Middle frontal gyrus (tissue), 1 donor: ENCODE results near the gene FAM216B.
"Not testable (repeated sequence)": the region's sequence is repeated elsewhere in the genome, so short reads cannot be mapped to it uniquely, and the experiment has no call there.

Experiments used
- DNase-seq: peaks from one replicate; pipeline ENCODE4 v3.0.0-alpha.2; 2015; ENCODE audit warnings: low spot score; ENCODE audit errors: extremely low spot score

Gene FAM216B

DNA sequence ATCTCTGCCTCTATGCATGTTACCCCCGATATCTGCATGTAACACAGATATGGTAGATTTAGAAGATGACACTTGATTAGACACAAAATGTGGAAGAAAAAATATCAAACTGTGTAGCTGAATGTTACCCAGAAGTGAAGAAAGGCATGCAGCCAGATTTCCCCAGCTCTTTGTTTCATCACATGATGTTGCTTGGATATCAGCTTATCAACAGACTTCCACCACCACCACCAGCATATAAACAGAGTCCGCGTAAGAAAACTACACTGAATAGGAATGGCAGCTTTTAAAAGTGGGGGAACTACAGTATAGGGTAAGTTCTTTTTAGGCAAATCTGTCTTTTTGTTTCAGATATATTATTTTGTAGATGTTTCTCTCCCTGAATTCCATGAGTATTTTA lies at the start of gene FAM216B:
Gene FAM216B (plus strand): TSS at position 233 of the 400 bp plus-strand sequence. CDS start 2,484 bp downstream, outside the sequence.
- DNase-seq: no peak

DNA sequence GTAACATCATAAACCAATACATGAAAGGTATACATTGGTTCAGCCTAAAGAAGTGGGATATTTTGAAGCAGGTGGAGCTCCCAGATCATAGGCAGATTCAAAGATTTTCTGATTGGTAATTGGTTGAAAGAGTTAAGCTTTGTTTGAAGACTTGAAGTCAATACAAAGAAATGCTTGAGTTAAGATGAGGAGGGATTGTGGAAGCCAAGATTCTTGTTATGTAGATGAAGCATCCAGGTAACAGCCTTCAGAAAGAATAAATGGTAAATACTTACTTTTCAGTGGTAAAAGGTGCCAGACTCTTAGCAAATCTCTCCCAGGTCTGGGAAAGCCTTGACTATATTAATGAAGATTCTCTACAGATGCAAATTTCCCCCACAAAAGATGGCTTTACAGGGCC lies 49.3 kb upstream of the FAM216B start:
- DNase-seq: no peak

DNA sequence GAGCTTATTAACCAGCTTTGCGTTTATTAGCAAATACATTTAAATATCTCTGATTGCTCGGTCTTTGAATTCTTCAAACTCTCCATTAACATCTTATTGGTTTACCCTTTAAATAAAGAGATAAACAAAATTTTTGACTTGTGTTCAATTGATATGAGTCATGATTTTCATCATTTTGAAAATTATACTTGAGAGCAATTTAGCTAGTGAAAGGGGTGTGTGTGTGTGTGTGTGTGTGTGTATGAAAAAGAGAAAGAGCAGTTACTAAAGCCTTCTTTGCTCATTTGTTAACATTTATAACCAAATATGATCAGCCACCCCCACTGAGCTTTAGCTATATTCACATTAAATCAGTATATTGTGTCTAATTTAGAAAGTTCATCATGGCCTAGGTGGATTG lies 48.3 kb upstream of the FAM216B start:
- DNase-seq: no peak

DNA sequence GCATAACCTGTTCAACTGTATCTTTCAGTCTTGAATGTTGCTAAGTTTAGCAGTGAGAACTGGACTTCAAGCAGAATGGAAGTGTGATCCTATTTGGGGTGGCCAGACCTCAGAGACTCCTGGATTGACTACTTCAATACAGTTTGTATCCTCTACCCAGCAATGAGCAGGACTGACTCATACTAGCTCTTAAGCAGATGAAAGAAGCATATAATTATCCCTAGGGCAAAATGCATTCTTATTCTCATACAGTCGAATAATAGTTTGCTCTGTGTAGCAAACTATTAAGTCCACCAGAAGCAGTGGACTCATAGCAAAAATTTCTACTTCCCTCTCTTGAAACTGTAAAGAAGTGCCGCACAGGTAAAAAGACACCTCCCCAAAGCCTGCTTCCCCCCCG lies 46.4 kb upstream of the FAM216B start:
- no peak for DNase-seq

DNA sequence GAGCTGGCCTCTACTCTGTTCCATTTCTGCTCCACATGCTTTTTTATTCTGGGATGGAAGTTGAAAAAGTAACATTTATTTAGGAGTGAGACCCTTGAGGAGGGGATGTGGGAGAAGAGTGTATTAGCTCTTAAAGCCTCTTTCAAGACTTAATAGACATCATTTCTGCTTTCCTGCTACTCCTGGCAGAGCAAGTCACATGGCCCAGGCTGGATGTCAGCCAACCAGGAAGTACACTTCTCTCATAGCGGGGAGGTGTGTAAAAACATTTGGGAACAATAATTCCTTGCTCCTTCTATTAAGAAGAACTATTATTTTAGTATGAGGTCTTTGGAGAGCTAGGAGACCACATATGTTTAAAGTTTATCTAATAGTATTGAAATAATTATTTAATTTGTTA lies 40.6 kb upstream of the FAM216B start:
- DNase-seq: no peak

DNA sequence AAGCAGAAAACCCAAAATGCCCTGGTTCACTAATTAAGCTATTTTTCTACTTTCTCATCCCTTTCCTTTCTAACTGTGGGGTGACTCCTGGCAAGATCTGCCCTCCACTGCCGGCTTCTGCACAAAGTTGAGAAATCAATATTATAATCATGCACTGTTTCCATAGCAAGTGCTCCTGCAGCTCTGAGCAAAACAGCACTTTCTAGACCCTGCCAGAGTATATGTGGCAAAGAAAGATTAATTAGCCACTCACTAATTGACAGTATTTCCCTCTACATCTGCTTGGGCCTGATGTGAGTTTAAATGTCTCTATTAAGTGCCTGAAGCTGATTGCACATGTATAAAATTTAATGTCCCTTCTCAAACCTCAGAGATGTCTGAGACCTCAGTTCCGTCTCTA lies 39.5 kb upstream of the FAM216B start:
- DNase-seq: no peak

DNA sequence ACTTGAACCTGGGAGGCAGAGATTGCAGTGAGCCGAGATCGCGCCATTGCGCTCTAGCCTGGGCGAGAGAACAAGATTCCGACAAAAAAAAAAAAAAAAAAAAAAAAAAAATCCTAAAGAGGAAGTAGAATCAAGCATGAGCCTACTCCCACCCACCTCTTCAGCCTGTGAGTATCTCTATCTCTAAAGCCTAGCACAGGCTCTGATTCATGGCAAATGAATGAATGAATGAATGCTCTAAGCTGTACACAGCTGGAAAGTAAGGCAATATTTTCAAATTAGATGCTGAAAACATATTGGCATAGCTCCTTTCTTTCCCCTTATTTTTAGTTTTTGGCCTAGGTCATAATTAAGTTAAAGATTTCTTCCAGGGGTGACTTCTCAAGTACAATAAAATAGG lies 35.7 kb upstream of the FAM216B start:
- no peak for DNase-seq

DNA sequence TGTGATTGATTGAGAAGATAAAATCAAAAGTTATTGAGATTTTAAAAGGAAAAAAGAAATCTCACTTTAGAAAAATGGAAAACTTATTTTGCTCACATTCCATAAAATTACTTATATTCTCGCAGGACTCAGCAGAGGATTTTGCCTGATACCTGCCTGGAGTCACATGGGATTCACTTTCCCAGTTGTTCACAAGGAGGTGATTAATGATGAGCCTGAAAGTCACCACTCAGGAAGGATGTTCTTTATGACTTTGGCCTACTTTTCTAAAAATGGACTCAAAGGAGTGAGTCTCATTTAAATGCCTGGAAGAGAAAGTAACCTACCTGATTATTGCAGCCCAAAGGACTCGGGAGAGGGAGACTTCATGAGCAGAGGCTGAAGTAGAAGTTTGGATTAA lies 34.5 kb upstream of the FAM216B start:
- DNase-seq: no peak

DNA sequence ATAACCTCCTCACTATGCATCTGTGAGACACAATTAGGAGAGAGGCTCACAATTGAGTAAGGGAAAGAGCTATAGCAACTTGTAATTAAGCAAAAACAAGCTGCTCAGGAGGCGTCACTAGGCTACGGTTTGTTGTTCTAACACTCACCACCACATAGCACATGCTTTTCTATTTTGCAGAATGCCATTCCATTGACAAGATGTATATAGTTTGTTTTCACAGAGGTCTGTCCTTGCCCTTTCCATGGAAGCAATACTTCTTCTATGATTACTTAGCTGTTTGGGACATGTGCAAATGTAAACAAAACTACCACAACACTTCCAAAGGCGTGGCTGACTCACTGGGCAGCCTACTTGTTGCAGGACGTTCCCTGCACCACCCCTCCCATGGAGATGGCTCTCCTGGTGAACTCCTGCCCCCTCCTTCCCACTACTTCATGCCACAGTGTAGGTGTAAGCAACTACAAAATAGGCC lies 33.9 kb upstream of the FAM216B start:
- DNase-seq: no peak

DNA sequence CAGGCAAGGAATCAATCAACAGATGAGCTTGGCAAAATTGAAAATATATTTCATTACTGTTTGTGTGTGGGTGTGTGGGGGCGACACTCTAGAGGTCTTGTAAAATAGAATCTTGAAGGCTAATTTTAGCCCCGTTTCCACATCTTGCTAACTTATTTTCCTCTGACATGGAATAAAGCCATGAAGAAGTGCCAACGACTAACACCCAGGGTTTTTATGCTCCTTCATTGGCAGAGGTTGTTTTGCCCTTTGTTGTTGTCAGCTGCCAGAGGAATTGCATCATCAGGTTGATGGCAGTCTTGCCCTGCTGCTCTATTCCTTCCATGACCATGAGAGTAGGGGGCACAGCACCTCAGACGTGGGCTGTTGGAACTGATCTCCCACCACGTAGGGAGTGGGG lies 30.6 kb upstream of the FAM216B start:
- DNase-seq: no peak

DNA sequence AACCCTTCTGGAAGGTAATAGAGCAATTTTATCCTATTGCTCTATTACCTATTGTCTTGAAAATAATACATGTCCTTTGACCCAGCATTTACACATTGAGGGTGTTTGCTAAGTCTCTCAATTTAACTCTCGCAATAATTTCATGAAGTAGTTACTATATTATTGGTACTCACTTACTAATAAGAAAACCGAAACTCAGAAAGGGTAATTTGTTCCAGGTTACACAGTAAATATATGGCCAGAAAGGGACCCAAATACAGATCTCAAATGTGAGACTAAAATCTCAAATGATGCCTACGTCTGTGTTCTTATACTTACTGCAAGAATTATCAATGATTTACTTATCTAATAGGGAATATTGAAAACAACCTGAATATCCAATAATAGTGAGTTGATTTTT lies 29.7 kb upstream of the FAM216B start:
- DNase-seq: no peak

DNA sequence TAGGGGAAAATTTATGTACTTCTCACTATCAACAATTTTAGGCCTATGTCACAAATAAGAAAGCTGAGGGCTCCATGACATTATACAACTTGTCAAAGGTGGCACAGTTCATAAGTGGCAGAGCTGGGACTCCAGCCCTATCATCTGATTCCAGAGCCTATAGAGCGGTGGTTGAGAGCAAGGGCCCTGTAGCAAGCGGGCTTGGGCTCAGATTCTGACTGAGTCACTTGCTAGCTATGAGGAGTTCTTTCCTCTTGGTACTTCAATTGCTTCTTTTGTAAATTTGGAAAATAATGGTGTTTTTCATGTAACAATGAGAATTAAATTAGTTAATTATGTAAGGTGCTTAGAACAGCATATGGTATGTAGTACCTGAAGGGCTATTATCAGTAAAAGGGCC lies 28.7 kb upstream of the FAM216B start:
- no peak for DNase-seq

DNA sequence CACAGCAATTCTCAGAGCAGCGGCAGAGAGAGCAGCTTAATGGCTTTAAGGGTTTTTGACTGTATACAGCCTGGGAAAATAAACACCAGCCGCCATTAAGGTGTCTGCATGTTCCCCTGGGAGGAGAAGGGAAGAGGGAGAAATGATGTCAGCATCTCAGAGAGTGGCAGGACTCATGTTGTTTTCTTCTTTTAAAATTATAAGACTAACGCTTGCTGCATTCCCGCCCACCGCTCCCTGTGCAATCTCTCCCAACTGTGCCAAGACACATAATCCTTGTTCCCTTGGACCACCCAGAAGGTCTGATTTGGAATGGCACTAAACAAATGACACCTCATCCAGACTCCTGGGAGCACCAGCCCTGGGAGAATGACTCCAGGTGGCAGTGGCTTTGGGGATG lies 27.7 kb upstream of the FAM216B start:
- no peak for DNase-seq

DNA sequence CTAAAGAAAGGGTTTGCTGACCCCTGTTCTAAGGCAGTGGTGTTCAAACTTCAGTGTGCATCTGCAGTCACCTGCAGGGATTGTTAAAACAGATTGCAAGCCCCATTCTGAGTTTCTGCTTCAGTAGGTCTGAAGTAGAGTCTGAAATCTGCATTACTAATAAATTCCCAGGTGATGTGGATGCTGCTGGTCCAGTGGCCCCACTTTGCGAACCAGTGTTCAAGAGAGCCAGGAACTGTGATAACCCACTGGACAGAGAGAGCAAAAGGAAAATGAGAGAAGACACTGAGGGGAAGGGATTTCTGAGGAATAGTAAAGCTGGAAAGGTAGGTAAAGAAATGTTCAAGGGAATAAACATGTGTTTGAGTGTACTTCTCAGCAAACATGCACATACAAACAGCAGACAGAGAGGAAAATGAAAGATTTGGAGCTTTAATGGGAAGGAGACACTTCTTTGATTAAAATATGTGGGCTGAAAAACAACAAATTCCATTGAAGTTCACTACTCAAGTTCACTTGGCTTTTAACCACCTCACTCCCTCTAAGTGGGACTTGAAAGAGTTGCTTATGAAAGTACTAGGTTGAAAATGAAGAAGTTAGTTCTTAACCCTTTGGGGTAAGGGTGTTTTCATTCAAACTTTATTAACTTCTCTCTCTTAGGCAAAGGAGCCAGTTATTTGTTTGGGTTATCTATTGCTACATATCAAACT lies 26.4 kb upstream of the FAM216B start:
- no peak for DNase-seq

DNA sequence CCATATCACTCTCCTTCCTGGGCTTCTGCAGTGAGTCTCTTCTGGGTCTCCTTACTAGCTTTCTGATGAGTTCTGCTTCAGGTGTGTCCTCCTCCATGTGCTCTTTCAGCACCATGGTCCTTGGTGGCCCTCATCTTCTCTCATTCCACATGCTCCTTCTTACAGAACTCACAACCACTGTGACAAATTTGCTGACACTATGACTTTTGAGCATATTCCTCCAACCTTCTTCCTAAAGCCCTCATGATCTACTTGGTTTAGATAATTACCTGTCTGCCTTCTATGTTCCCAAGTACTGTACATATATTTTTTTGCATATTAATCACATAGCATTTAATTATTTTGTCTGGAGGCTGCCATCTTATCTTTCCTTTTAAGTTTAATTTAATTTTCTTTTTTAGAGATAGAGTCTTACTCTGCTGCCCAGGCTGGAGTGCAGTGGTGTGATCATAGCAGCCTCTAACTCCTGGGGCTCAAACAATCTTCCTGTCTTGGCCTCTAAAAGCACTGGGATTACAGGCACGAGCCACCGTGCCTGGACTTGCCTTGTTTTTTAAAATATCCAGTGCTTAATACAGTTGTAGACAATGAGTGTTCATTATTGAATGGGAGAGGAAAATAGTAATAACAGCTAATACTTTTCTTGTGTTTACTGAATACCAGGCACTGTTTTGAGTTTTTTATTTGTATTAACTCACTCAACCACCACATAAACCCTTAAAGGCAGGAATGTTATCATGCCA lies 23.5 kb upstream of the FAM216B start:
- DNase-seq: no peak

DNA sequence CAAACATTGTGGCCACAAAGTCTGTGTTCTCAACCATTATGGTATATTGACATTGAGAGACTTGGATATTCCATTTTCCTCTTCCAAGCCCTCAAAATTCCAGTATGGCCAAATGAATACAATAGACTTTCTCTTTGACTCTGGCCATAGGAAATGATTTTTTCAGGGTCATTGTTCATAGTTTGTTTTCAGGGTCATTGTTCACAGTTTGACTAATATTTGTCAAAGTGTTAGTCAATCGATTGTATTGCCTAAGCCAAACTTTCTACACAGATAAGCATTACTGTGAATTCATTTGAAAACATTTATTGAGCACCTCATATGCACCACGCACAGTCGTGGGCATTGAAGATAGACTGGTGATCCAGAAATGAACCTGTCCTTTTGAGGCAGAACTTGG lies 22.9 kb upstream of the FAM216B start:
- DNase-seq: no peak

DNA sequence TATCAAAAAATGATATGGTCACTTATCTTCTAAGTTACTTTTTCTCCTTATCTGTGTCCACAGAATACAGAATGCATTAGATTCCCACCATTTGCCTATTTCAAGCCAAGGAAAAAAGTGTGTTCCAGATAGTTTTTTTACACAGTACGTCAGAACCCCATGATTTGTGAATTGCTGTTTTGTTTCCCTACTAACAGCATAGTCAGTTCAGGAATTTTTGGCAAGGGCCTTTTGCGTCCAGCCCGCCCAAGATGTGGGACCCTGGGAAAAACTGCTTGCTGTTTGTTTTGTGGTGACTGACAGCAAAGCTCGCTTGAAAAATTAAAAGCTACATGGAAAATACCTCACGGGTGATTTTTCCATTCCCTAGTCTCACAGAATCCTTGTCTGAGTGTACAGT lies 20.4 kb upstream of the FAM216B start:
- no peak for DNase-seq

DNA sequence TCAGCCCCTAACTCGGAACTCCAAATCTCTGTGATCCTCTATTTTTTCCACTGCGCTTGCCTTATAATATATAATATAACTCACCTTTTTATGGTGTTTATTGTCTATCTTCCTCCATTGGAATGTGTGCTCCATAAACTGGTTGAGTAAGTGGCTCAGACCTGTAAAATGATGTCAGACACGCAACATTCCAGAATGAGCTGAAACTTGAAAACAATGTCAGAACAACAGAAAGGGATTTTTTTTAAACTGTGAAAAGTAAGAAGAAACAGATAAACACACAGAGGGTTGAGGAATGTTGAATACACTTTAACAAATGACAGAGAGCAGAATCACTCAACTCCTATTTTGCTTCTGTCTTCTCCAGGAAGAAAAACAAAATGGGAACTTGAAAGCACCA lies 19.1 kb upstream of the FAM216B start:
- DNase-seq: no peak

DNA sequence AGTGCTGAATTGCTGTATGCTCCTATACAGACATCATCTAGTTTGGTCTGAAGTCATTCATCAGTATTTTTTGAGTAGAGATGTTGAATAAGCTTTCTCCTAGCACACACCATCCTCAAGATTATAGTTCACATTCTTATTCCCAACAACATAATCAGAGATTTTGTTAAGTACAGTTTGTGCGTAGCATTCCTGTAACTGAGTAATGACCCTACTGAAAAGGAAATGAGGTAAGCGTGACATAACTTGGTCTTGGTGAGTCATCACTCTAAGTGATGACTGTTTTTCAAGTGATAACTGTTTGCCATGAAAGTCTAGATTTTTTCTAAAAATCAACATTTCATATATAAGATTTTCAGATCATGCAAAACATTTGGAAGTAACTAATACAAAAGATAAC lies 18.5 kb upstream of the FAM216B start:
- DNase-seq: no peak

DNA sequence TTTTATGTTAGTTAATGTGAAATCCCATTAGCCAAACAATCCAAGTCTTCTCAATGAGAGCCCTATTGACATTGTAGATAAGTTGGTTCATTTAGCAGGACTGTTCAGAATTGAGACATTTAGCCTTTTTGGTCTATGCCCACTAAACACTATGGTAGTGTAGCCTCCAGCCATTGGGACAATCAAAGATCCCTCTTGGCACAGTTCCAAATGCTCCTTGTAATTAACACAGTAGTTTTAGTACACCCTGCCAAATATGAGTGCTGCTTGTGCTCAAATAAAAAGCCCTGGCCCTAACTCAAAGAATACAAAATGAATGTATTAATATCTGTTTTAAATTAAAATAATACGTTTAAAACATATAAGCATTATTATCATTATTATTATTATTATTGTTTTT lies 15.4 kb upstream of the FAM216B start:
- DNase-seq: no peak

DNA sequence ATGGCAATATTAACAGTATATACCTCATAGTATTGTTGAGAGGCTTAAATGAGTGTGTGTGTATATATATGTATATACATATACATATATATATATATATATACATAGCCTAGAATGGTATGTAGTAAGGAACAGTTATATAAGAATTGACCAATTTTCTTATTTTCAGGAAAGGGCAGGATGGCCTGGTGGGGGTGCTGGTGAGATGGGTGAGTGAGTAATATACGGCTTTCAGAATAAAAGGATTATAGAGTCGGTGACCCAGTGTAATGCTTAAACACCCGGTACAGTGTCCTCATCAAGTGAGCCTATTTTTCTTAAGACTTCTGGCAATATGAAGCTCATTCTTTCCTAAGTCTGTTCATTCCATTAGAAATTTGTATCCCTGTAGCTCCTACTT lies 11.7 kb upstream of the FAM216B start:
- no peak for DNase-seq

DNA sequence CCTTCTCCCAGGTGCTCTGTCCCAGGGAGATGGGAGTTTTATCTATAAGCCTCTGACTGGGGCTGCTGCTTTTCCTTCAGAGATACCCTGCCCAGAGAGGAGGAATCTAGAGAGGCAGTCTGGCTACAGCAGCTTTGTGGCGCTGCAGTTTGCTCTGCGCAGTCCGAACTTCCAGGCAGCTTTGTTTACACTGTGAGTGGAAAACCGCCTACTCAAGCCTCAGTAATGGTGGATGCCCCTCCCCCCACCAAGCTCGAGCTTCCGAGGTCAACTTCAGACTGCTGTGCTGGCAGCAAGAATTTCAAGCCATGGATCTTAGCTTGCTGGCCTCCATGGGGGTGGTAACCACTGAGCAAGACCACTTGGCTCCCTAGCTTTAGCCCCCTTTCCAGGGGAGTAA lies 4.8 kb upstream of the FAM216B start:
- not testable (repeated sequence) for DNase-seq

DNA sequence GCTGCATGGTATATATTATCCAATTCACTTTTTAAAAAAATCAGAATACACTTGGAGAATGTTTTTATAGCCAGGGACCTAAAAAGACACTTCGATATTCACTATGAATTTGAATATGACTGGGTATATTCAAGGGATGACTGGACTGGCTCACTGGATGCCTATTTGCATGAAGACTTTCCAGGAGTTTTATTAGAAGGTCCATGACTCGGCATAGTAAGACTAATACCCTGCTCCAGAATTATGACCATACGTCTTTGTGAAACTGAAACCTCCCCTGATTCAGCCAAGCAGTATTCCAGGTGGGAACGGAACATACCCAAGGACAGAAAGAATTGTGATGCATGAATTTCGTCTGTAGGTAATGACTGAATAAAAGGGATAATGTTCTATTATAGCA lies 3.9 kb upstream of the FAM216B start:
- no peak for DNase-seq
